HL-60/S4 treated with retinoic acid at 250 ng/mL for 4 days and 3 days (cell line): Measurements from ENCODE around the gene OR11L1.

ENCODE experiments used
- in situ Hi-C: fragments of 300-500 bp; cut with MboI; formaldehyde crosslinking; loops from 2 replicates; pipeline ENCODE4 v1.7.0; 2022; ENCODE audit warnings: low sequenced_read_pairs

The OR11L1 gene

GRCh38 chr1:247841796-247842195, at the start of gene OR11L1:
Gene OR11L1, minus strand, starts transcription at chr1:247841896. Its CDS starts 0 bp downstream, at chr1:247841896.
- in situ Hi-C loops, result no loop called here

GRCh38 chr1:247884797-247885413, 43.2 kb upstream of the OR11L1 start:
- in situ Hi-C loops, result no loop called here

- in situ Hi-C loops, result no loop called here
Measured at GRCh38 chr1:247883346-247883745, 41.6 kb upstream of the OR11L1 start.

- in situ Hi-C loops, result no loop called here
Measured at GRCh38 chr1:247865416-247865815, 23.7 kb upstream of the OR11L1 start.

GRCh38 chr1:247864644-247865043, 22.9 kb upstream of the OR11L1 start:
- in situ Hi-C loops, result no loop called here

- in situ Hi-C loops, result no loop called here
Measured at GRCh38 chr1:247862756-247863155, 21.1 kb upstream of the OR11L1 start.

GRCh38 chr1:247857985-247858619, 16.4 kb upstream of the OR11L1 start:
- in situ Hi-C loops, result no loop called here

- in situ Hi-C loops, result no loop called here
Measured at GRCh38 chr1:247857069-247857984, 15.6 kb upstream of the OR11L1 start, which contains the start of gene TRIM58. Gene TRIM58, plus strand, starts transcription at chr1:247857187. Its CDS starts 60 bp downstream, at chr1:247857247.

- in situ Hi-C loops, result no loop called here
Measured at GRCh38 chr1:247855911-247856310, 14.2 kb upstream of the OR11L1 start.

- in situ Hi-C loops, result no loop called here
Measured at GRCh38 chr1:247854899-247855545, 13.3 kb upstream of the OR11L1 start.

- in situ Hi-C loops, result no loop called here
Measured at GRCh38 chr1:247849616-247850015, 7.9 kb upstream of the OR11L1 start.

- in situ Hi-C loops, result no loop called here
Measured at GRCh38 chr1:247848346-247848745, 6.7 kb upstream of the OR11L1 start.

- in situ Hi-C loops, result no loop called here
Measured at GRCh38 chr1:247845693-247846017, 4.0 kb upstream of the OR11L1 start.

- in situ Hi-C loops, result no loop called here
Measured at GRCh38 chr1:247845011-247845692, 3.5 kb upstream of the OR11L1 start.

- in situ Hi-C loops, result no loop called here
Measured at GRCh38 chr1:247843411-247843810, 1.7 kb upstream of the OR11L1 start.

GRCh38 chr1:247840818-247841217, 878 bp downstream of the OR11L1 start:
- in situ Hi-C loops, result no loop called here

- in situ Hi-C loops, result no loop called here
Measured at GRCh38 chr1:247833601-247834000, 8.1 kb downstream of the OR11L1 start.

- in situ Hi-C loops, result no loop called here
Measured at GRCh38 chr1:247829656-247830055, 12.0 kb downstream of the OR11L1 start.

- in situ Hi-C loops, result no loop called here
Measured at GRCh38 chr1:247825362-247825761, 16.3 kb downstream of the OR11L1 start.

- in situ Hi-C loops, result no loop called here
Measured at GRCh38 chr1:247824023-247824422, 17.7 kb downstream of the OR11L1 start, which contains the start of gene OR14A16. Gene OR14A16, minus strand, starts transcription at chr1:247824119. Its CDS starts 8,390 bp downstream, at chr1:247815729.

- in situ Hi-C loops, result no loop called here
Measured at GRCh38 chr1:247822060-247822459, 19.6 kb downstream of the OR11L1 start.
